B cell (primary cell): Measurements from ENCODE around the gene GORAB. TPM values are rescaled to one million over a fixed set of nuclear protein-coding genes. Genes with fewer than 3 reads are reported as not detected.

Source experiments
- ATAC-seq: fragments of 200-7000 bp; cut with Tn5 transposase; one replicate; pipeline ENCODE4 v1.10.0; 2021; ENCODE audit warnings: low read depth, mild to moderate bottlenecking, moderate number of reproducible peaks, moderate library complexity
- CTCF ChIA-PET: fragments of 350-600 bp; sonication (Branson Sonifier 250); formaldehyde crosslinking; loops from one replicate; lab custom pipeline; 2021; ENCODE audit warnings: antibody characterized with exemption, inconsistent platforms; lab: Charles Lee
- POLR2A ChIA-PET: fragments of 350-600 bp; sonication (Branson Sonifier 250); formaldehyde crosslinking; loops from one replicate; lab custom pipeline; 2021; ENCODE audit warnings: antibody characterized with exemption; lab: Charles Lee
- DNase-seq: peaks from one replicate; pipeline ENCODE4 v3.0.0; 2013
- H2AFZ ChIP-seq: 2 replicates; pipeline ENCODE4 v1.6.1; 2012; ENCODE audit warnings: mild to moderate bottlenecking, low read depth, low read length; ENCODE audit not compliant: insufficient read depth, poor library complexity, severe bottlenecking
- H3K27ac ChIP-seq, 2 donors: 1 replicate in 1 of 2; 2 replicates in 1 of 2; pipeline ENCODE4 v1.5.1; 2012 to 2013; ENCODE audit warnings: low read length in 2 of 2, mild to moderate bottlenecking in 2 of 2, moderate library complexity in 1 of 2
- H3K27me3 ChIP-seq, 4 experiments: fragments of 200-600 bp in 1 of 4; sonication (generic) in 1 of 4; replicated peaks in 1 of 4; 1 replicate in 2 of 4; 2 replicates in 2 of 4; pipeline versions ENCODE4 v1.6.1 to v1.7.0; 2013 to 2016; ENCODE audit warnings: low read length in 3 of 4, mild to moderate bottlenecking in 2 of 4, mixed read lengths in 1 of 4, moderate library complexity in 1 of 4; ENCODE audit not compliant: insufficient read depth in 4 of 4, control insufficient read depth in 3 of 4; ENCODE audit errors: control extremely low read depth in 1 of 4
- H3K36me3 ChIP-seq, 2 experiments: replicated peaks in 1 of 2; 1 replicate in 1 of 2; 2 replicates in 1 of 2; pipeline versions ENCODE4 v1.6.1 to v1.7.1; 2013; ENCODE audit warnings: low read length in 1 of 2; ENCODE audit not compliant: insufficient read depth in 2 of 2, control insufficient read depth in 1 of 2; ENCODE audit errors: control extremely low read depth in 1 of 2, extremely low read depth in 1 of 2
- H3K4me1 ChIP-seq, 2 donors: fragments of 200-600 bp in 1 of 2; sonication (generic) in 1 of 2; 1 replicate in 1 of 2; 2 replicates in 1 of 2; pipeline versions ENCODE4 v1.5.1 to v1.6.1; 2013 to 2017; ENCODE audit warnings: low read length in 2 of 2; ENCODE audit not compliant: control insufficient read depth in 2 of 2, insufficient read depth in 2 of 2
- H3K4me2 ChIP-seq: replicated peaks from 2 replicates; pipeline ENCODE3; 2012; ENCODE audit warnings: mild to moderate bottlenecking, low read depth, low read length; ENCODE audit not compliant: poor library complexity, severe bottlenecking
- H3K4me3 ChIP-seq, 5 experiments: fragments of 200-600 bp in 1 of 5; sonication (generic) in 1 of 5; 1 replicate in 3 of 5; 2 replicates in 2 of 5; pipeline versions ENCODE4 v1.5.1 to v1.7.0; 2011 to 2016; ENCODE audit warnings: low read length in 4 of 5, mild to moderate bottlenecking in 4 of 5, low read depth in 2 of 5, control low read depth in 1 of 5, moderate library complexity in 1 of 5; ENCODE audit not compliant: insufficient read depth in 1 of 5; ENCODE audit errors: control extremely low read depth in 1 of 5, extremely low read depth in 1 of 5
- H3K79me2 ChIP-seq: fragments of 200-600 bp; sonication (generic); one replicate; pipeline ENCODE4 v1.6.0; 2016; ENCODE audit warnings: low read length; ENCODE audit not compliant: control insufficient read depth, insufficient read depth
- H3K9ac ChIP-seq: fragments of 200-600 bp; sonication (generic); 2 replicates; pipeline ENCODE4 v1.6.1; 2017; ENCODE audit warnings: mild to moderate bottlenecking, low read length, moderate library complexity
- H3K9me3 ChIP-seq, 3 donors: one replicate each; pipeline versions ENCODE4 v1.6.1 to v1.7.1; 2013; ENCODE audit warnings: low read length in 2 of 3; ENCODE audit not compliant: control insufficient read depth in 2 of 3, insufficient read depth in 1 of 3; ENCODE audit errors: control extremely low read depth in 1 of 3
- H4K20me1 ChIP-seq: 2 replicates; pipeline ENCODE4 v1.6.0; 2012; ENCODE audit warnings: mild to moderate bottlenecking, low read length; ENCODE audit not compliant: insufficient read depth, control insufficient read depth, poor library complexity, severe bottlenecking
- H3K27ac Mint-ChIP-seq: one replicate; pipeline ENCODE4 v1.8.0; 2021; ENCODE audit warnings: mixed read lengths
- H3K27me3 Mint-ChIP-seq: one replicate; pipeline ENCODE4 v1.8.0; 2021; ENCODE audit warnings: mixed read lengths
- H3K4me1 Mint-ChIP-seq: one replicate; pipeline ENCODE4 v1.8.0; 2021; ENCODE audit warnings: mixed read lengths
- H3K4me3 Mint-ChIP-seq: one replicate; pipeline ENCODE4 v1.8.0; 2021; ENCODE audit warnings: mixed read lengths
- H3K9me3 Mint-ChIP-seq: one replicate; pipeline ENCODE4 v1.8.0; 2022; ENCODE audit warnings: mixed read lengths; ENCODE audit not compliant: insufficient read depth
- CTCF ChIP-seq: fragments of 200-600 bp; IDR thresholded peaks from one replicate; pipeline ENCODE4 v1.8.0; 2022; ENCODE audit warnings: antibody characterized with exemption, mild to moderate bottlenecking
- EZH2 ChIP-seq: IDR thresholded peaks from 2 replicates; pipeline ENCODE4 v1.6.1; 2012; ENCODE audit warnings: borderline replicate concordance, low read depth, mild to moderate bottlenecking, moderate library complexity, low read length; ENCODE audit not compliant: insufficient read depth, poor library complexity, severe bottlenecking
- WGBS: methylation state at CpG from one replicate; pipeline ENCODE4 v1.1.5; 2013; ENCODE audit warnings: missing lambda C conversion rate; ENCODE audit not compliant: insufficient coverage; 5-methylcytosine and 5-hydroxymethylcytosine counted together
- intact Hi-C: fragments of 100-400 bp; cut with micrococcal nuclease; formaldehyde crosslinking; loops from one replicate; pipeline ENCODE4 v1.10.0; 2022
- polyA plus RNA-seq: library from polyadenylated mRNA; depleted of rRNA; stranded (reverse); fragments of >200 nt; gene quantifications from 2 replicates; pipeline ENCODE4 v1.2.3, GENCODE V29; 2012
- total RNA-seq, 2 donors: library from RNA; stranded (reverse); fragments of 120-200 nt in 1 of 2; gene quantifications; 1 replicate in 1 of 2; 2 replicates in 1 of 2; pipeline versions ENCODE4 v1.2.3 to v1.2.4, GENCODE V29; 2013 to 2022

Gene GORAB
- total and polyA plus RNA-seq, 2 donors (not counting 1 experiment from before 2014, with no cell fraction given), result 15.1 to 24.2 TPM

DNA sequence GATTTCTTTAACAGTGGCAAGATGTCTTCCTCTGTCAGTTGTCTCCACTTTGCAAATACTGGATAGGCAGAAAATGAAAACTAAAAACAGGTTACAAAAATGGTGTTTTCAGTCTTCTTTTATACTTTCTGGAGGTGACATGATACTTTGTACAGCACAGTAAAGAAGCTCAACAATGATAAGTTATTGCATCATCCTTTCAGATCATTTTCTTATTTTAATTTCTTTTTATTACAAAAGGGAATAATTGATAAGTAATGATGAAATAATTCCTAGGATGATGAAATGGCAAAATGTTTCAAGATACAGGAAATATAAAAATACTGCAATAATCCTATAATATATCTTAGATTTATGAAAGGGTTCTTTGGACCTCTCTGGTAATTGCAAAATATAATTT lies 16.5 kb downstream of the GORAB start:
- H3K36me3 ChIP-seq, result peaks cover 2 to 58% of the 10 kb centered on the region in 2 experiments
- TF ChIP-seq EZH2 (no peak), CTCF (no peak)
- no peak overlapping the region for H3K27ac Mint-ChIP-seq
- H3K4me1 ChIP-seq, result no peaks in the 10 kb centered on the region
- no peak for ATAC-seq
- H3K4me3 ChIP-seq, result no peak overlapping the region
- no peak overlapping the region for H2AFZ ChIP-seq
- intact Hi-C loops, result no loop called here
- no peaks in the 10 kb centered on the region for H3K9me3 ChIP-seq
- H3K4me2 ChIP-seq, result no peak overlapping the region
- no peak overlapping the region for H3K4me3 Mint-ChIP-seq
- H3K27me3 ChIP-seq, result no peaks in the 10 kb centered on the region
- no peaks in the 10 kb centered on the region for H3K4me1 Mint-ChIP-seq
- H3K27ac ChIP-seq, result no peak overlapping the region
- DNase-seq, result no peak
- CTCF ChIA-PET, result no interaction called here
- H3K79me2 ChIP-seq, result no peaks in the 10 kb centered on the region
- no peaks in the 10 kb centered on the region for H4K20me1 ChIP-seq
- POLR2A ChIA-PET, result no interaction called here
- no peak overlapping the region for H3K9ac ChIP-seq
- no peaks in the 10 kb centered on the region for H3K9me3 Mint-ChIP-seq
- H3K27me3 Mint-ChIP-seq, result no peaks in the 10 kb centered on the region

- Mint-ChIP-seq H3K27ac (no peak overlapping the region), H3K4me3 (no peak overlapping the region), H3K9me3 (peaks cover 3% of the 10 kb centered on the region), H3K27me3 (no peaks in the 10 kb centered on the region), H3K4me1 (no peaks in the 10 kb centered on the region)
- Histone ChIP-seq H3K9ac (no peak overlapping the region), H3K27me3 (no peaks in the 10 kb centered on the region), H2AFZ (no peak overlapping the region), H3K4me1 (no peaks in the 10 kb centered on the region), H3K27ac (no peak overlapping the region), H3K4me3 (no peak overlapping the region), H3K79me2 (no peaks in the 10 kb centered on the region), H3K9me3 (peaks cover 0 to 6% (median 2%) of the 10 kb centered on the region in 3 donors), H3K4me2 (no peak overlapping the region), H3K36me3 (peaks cover 2 to 23% of the 10 kb centered on the region in 2 experiments), H4K20me1 (no peaks in the 10 kb centered on the region)
- TF ChIP-seq EZH2 (no peak), CTCF (no peak)
- CTCF ChIA-PET, result no interaction called here
- ATAC-seq (no peak), DNase-seq (no peak)
- WGBS, result no CpG with 5 or more reads among the region's 1 CpG
- POLR2A ChIA-PET, result no interaction called here
- intact Hi-C loops, result no loop called here
Observed at GRCh38 chr1:170555370-170555769, 23.4 kb downstream of the GORAB start.
